T-helper 2 cell treated with Interferon-gamma antibody and Interleukin-4, amounts not matched to agents 100 ng/mL and 5 ng/mL, for 36 hours (primary cell): ENCODE measurements around the gene HTR7. TPM values are rescaled to one million over a fixed set of nuclear protein-coding genes. Genes with fewer than 3 reads are reported as not detected.
"Not testable (repeated sequence)": the region's sequence is repeated elsewhere in the genome, so short reads cannot be mapped to it uniquely, and the experiment has no call there.

Experiments
- intact Hi-C: fragments of 100-400 bp; cut with micrococcal nuclease; formaldehyde crosslinking; loops from one replicate; pipeline ENCODE4 v1.15.1; 2023
- total RNA-seq: library from RNA; stranded (reverse); gene quantifications from 2 replicates; pipeline ENCODE4 v1.2.3, GENCODE V29; 2022

HTR7 gene
- total RNA-seq, 1 donor from 2014 or later = 0.05 TPM

GRCh38 chr10:90859321-90859751 is 1.5 kb upstream of the HTR7 start:
- intact Hi-C loops = no loop called here

DNA sequence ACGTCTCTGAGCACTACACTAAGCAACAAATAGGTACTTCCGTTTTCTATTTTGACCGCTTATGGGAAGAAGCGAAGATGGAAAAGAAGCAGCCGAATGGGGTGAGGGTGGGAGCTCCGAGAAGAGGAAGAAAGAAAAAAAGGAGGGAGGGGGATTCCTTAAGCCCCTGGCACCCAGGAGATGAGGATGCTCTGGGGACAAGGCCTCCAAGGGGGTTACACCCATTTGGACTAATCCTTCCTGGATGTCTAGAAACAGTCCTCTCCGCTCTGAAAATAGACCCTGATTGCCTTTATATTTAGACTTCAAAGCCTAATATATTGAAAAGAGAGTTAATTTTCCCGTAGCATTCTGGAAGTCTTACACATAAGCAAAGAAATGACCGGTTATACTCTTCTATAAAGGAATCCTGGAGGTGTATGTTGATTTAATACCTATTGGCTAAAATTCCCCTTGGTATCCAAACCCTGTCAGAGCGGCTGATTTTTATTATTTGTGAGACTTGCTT is 676 bp upstream of the HTR7 start:
- intact Hi-C loops = no loop called here

GRCh38 chr10:90856964-90857634 is 740 bp downstream of the HTR7 start:
- intact Hi-C loops = loop anchor here (2.0 kb wide), 1 partner anchor 14 kb away; the partner anchor contains the start of gene RPP30

DNA sequence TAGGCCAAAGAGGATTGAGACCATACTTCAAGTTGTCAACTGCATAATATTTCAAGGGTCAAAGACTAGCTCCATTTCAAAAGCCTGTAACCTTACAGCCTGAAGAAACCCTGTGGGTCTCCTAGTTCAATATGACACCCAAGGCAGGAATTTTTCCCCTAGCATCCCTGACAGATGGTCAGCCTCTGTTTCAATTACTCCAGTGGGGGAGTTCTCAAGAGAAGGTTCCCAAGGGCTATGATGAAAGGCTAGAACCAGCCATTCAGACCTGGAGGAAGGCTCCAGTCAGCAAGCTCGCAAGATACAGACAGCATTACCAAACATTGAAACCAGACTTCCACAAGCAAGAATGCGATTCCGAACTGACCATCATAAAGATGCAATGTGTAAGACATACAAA is 1.6 kb downstream of the HTR7 start:
- intact Hi-C loops = loop anchor here (2.0 kb wide), 1 partner anchor 15 kb away; the partner anchor contains the start of gene RPP30

GRCh38 chr10:90855126-90855525 is 2.7 kb downstream of the HTR7 start:
- intact Hi-C loops = no loop called here

DNA sequence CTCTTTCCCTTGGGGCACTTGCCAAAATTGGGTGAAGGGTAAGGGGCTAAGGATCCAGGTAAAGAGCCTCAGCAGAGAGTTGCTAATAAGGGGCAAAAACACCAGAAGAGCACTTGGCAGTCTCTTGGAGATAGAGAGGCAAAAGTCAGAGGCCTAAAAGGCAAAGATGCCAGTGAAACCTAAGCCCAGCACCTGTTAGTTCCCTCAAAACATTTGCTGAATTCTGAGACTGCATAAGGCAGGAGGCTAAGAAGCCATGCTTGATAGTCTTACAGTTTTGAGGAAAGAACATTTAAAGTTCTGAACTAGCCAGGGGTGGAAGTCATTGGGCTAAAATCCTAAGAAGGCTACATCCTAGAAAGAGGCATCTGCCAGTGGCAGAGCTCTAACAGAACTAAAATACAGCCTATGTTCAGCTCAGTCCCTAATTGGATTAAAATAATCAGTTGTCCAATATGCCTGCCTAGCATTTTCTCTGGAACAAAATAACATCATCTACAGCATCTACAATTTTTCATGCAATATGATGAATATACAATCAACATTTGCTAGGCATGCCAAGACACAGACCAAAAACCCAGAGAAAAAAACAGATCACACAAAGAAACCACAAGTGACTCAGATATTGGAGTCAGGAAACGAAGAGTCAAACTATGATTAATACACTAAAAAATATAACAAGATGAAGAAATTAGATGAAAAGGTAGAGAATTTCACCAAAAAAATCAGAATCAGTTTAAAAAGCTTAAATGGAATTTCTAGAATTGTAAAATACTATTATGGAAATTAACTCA is 7.7 kb downstream of the HTR7 start:
- intact Hi-C loops = no loop called here

- intact Hi-C loops = no loop called here
Observed at GRCh38 chr10:90847436-90847835, 10.4 kb downstream of the HTR7 start.

DNA sequence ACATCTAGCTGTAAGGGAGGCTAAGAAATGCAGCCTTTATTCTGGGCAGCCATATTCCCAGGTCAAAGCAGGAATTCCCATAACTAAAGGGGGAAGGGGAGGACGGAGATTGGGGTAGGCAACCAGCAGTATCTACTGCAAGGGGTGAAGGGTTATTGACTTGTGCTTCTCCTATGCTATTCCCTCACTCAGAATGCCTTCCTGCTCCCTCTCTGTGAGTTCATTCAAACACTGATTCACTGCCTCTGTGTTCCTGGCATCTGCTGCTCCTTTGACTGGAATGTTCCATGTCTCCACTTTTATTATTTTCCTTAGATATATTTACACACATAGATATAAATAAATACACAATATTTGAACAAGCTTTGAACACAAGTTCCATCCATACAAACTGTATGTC is 11.1 kb downstream of the HTR7 start:
- intact Hi-C loops = no loop called here

- intact Hi-C loops = no loop called here
Observed at GRCh38 chr10:90845726-90846125, 12.1 kb downstream of the HTR7 start.

- intact Hi-C loops = no loop called here
Observed at GRCh38 chr10:90842725-90843124, 15.1 kb downstream of the HTR7 start.

DNA sequence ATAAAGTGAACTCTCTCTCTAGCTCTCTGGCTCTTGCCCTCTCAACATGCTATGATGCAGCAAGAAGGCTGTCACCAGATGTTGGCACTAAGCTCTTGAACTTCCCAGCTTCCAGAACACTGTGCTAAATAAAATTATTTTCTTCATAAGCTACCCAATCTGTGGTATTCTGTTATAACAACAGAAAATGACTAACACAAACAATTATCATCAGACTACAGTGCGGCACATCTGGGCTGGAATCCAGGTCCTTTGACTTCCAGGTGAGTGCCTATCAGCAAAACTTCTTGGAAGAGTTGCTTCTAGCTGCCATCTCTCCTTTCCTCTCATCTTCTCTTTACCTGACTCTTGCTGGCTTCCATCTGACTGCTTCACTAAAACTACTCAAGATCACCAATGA is 20.4 kb downstream of the HTR7 start:
- intact Hi-C loops = no loop called here

DNA sequence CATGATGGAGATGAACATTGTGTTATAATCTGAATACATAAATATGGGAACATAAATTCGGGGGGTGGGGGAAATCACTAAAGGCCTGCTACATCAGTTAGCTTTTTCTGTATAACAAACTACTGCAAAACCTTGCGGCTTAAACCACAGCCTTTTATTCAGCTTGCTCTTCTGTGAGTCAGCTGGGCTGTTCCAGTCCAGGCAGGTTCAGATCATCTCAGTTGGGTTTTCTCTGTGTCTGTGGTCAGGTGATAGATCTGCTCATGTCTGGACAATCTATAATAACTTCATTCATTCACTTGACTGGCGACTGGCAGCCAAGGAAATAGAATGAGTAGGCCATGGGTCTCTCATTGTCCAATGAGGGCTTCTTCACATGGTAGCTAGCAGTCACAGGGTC is 23.5 kb downstream of the HTR7 start:
- intact Hi-C loops = no loop called here

GRCh38 chr10:90832111-90832510 is 25.7 kb downstream of the HTR7 start:
- intact Hi-C loops = no loop called here

- intact Hi-C loops = no loop called here
Observed at GRCh38 chr10:90822508-90822907, 35.3 kb downstream of the HTR7 start.

DNA sequence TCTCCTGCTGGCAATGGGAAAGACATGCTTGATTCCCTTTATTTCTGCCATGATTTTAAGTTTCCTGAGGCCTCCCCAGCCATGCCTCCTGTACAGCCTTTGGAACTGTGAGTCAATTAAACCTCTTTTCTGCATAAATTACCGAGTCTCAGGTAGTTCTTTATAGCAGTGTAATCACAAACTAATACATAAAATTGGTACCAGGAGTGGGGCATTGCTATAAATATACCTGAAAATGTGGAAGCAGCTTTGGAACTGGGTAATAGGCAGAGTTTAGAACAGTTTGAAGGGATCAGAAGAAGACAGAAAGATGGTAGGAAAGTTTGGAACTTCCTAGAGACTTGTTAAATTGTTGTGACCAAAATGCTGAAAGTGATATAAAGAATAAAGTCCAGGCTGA is 36.0 kb downstream of the HTR7 start:
- intact Hi-C loops = not testable (repeated sequence)

GRCh38 chr10:90819911-90820310 is 37.9 kb downstream of the HTR7 start:
- intact Hi-C loops = no loop called here

GRCh38 chr10:90818736-90819135 is 39.1 kb downstream of the HTR7 start:
- intact Hi-C loops = no loop called here

GRCh38 chr10:90817128-90817889 is 40.5 kb downstream of the HTR7 start:
- intact Hi-C loops = no loop called here

DNA sequence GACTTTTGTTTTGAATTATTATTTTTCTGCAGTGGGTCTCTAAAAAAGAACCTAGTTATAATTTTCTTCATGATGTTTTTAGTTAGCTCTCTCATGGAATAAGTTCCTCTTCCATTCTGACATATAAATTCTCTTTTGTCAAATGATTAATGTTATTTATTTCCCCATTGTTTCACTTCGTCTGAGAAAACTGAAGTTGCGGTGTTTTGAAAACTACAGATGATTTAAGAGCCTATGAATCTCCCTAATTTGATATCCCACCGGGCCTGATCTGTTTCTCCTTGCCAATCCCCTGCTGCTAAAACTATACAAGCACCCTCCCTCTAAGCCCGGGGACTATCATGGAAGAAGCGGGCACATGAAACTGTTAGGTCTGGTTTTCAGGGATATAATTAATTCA is 41.4 kb downstream of the HTR7 start:
- intact Hi-C loops = no loop called here

DNA sequence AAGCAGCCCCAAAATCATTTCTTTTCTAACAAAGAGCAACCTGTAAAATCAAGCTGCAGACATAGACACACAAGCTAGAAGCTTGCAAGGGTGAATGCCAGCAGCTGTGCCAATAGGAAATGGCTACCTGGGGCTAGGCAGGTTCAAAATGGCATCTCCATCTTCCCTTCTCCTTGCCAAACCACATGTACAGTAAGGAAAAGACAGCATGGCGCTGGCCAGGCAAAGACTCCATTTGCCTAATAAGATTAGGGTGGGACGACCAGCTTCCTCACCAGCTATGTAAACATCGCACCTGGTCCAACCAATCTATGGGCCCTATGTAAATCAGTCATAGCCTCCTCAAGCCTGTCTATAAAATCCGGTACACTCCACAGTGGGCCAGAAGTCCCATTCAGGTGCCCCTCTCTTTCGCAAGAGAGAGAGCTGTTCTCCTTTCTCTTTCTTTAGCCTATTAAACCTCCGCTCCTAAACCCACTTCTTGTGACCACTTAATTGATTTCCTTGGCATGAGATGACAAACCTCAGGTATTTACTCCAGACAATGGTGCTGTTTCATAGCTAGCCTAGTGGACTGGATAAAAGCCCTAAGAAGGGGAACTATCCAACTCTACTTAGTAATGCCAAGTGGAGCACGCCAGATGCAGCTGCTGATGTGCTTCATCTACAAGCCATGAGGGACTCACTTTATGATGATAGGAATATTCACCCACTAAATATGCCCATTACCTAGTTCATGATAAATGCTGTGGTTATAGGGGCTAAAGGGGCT is 44.1 kb downstream of the HTR7 start:
- intact Hi-C loops = no loop called here

DNA sequence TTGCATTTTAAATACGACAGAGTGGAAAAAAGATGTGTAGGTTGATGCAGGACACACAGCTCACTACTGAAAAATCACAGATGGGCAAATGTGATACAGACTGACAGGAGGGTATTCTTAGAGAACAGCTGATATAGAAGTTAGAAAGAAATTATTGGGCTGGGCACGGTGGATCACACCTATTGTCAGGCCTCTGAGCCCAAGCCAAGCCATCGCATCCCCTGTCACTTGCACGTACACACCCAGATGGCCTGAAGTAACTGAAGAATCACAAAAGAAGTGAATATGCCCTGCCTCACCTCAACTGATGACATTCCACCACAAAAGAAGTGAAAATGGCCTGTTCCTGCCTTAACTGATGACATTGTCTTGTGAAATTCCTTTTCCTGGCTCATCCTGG is 50.7 kb downstream of the HTR7 start:
- intact Hi-C loops = not testable (repeated sequence)
